NCI-H1436 treated with DMSO at 0.1 percent for 48 hours (cell line): ENCODE measurements around the gene USP12.
A peak's percentile ranks its signal among the peaks of the same experiment; 100 is the strongest.

Experiments used
- DNase-seq: peaks from one replicate; lab custom pipeline; 2025; lab: John Stamatoyannopoulos, UW

Gene USP12

DNA sequence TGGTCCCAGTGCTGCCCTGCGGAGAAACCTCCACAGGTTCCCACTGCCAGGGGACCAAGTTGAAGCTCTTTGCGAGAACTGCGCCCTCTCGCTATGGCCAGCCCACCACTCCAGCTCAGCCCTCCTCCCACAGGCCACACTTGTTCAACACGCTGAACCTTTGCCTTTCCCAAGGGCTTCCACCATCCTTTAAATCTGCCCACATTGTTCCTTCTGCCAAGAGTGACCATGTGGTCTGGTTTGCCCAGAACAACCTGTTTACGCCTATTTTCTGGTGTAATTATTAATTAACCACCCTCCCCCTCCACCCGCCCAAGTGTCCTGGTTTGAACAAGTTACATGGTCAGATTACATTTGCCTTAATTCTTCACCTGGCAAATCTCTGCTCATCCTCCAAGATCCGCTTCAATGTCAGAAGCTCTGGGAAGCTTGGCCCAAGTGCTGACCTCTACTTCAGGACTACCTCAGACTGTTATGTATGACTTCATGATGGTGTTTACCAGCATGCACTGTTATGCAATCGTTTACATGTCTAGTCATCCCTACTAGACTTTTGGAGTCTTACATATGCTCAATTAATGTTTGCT lies 12.0 kb upstream of the USP12 start:
- DNase-seq, result no peak

DNA sequence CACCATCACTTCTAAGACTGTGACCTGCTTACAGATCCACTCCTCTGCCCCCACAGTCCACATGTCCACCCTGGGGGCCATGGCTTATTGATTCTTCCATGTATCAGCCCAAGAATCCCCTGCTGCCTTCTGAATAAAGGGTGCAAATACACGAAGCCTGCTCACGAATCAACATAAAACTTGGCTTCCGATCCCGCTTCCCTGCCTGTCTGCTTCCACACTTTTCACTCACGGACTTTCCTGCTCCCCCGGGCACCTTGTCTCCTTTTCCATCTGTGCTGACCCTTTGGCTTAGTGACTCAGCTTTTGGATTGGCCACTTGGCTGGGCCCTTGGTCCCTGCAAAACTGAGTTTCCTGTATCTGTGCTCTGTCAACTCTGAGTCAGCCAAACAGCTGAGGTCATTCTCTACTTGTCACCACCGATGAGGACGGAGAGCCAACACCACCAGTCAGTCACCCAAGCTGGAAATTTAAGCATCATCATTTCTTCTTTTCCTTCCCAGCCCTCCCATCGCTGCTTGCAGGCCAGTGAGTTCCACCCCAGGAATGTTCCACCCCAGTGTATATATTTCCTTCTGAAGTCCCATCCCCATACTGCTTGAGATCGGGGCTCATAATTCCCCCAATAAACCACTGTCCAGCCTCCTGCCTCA lies 11.4 kb upstream of the USP12 start:
- no peak for DNase-seq

DNA sequence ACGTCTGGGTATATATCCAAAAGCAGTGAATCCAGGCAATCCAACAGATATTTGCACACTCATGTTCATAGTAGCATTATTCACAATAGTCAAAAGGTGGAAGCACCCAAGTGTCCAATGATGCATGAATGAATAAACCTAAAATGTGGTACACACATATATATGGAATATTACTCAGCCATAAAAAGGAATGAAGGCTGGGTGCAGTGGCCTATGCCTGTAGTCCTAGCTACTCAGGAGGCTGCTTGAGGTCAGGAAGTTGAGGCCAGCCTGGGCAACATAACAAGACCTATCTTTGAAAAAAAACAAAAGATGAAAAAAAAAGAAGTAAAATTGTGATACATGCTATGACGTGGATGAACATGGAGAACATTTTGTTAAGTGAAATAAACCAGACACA lies 10.4 kb upstream of the USP12 start:
- no peak for DNase-seq

DNA sequence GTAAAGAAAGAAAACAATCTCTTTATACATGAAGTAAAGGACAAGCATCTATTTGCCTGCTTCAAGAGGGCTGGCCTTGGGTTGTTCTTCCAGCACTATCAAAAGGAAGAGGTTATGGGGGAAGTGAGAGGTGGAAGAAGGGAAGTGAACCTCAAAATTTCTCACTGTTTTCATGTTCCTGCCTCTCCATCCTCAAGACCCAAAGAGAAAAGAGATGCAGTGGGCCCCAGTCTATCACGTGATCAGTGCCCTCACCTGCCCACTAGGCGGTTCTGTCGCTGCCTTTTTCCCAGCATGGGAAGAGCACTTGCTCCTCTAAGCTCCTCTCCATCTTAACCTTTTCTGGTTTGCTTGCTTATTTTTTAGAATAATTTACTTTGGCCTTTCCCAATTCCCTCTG lies 6.2 kb upstream of the USP12 start:
- no peak for DNase-seq

DNA sequence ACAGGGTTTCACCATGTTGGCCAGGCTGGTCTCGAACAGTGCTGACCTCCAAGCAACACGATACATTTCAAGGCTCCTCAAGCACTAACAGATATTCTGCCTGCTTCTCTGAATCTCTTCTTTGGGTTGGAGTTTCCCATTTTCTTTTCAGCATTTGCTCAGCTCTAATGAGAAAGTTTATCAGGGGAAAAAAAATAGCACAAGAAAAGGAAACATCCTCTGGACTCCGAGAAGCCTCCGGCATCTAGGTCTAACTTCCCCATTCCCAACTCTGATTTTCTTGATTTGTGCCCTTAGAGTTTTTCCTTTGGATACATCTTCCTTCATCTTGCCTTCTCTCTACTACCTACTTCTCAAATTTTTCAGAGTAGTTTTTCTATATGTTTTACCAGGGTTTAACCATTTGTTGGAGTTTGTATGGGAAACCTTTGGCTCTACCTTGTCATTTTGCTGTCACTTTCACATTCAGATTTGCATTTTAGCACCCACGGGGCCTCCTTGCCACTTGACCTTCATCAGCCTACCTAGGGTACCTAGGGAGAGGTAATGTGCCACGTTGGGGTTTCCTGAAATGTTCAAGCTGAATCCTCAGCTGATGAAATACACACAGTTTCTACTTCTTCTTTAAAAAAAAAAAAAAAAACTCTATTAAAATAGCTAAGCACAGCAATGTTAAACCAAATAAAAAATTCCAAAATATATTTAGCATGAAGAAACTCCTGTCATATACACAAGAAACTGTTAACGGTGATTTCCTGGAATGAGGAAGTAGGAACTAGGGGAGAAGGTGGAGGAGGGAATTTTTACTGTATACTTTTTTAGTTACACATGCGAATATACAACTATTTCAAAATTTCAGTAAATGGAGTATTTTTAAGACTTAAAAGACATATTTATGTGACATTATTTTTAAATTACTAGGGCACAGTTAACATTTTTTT lies 5.1 kb upstream of the USP12 start:
- DNase-seq, result no peak

DNA sequence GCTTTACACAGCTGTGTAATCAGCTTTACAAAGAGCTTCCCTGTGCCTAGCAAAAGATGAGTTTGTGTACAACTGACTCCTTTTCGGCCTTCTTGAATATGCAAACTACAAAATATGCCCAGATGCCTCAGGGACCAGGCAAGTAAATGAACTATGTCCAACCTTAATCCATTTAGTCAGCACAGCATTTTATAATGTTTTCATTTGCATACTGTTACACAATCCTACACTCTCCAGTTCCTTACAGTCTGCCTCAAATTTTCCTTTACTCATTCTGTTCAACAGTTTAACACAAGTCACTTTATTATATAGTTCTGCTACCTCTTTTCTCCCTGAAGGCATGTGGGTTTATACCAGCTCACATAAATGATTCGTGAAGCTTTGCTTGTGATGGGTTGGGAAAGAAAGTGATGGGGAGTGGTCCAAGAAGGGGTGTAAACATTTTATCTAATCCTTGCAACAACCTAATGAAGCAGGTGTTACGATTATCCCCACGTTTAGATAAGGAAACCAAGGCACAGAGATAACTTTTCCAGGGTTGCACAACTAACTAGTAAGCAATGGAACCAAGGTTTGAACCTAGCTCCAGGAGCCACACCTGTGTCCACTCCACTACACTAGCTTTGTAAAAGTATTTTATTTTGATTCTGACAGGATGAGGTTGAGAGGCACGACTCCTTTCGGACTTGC lies 3.3 kb upstream of the USP12 start:
- DNase-seq, result no peak

DNA sequence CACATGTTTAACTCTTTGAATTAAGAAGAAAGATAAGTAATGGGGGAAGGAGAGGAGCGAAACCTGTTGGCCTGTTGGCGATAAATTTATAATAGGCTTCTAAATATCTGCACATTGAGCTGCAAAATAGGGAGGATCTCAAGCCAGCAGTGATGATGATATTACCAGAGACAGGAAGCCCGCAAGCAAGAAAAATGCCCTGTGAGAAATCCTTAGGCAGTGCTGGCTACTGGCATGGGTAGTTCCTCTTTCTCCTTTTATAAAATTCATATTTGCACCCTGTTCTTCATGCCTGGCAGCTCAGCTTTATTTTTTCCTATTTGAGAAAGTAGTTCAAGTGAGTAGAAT lies 858 bp upstream of the USP12 start:
- DNase-seq, result peak; percentile 0

DNA sequence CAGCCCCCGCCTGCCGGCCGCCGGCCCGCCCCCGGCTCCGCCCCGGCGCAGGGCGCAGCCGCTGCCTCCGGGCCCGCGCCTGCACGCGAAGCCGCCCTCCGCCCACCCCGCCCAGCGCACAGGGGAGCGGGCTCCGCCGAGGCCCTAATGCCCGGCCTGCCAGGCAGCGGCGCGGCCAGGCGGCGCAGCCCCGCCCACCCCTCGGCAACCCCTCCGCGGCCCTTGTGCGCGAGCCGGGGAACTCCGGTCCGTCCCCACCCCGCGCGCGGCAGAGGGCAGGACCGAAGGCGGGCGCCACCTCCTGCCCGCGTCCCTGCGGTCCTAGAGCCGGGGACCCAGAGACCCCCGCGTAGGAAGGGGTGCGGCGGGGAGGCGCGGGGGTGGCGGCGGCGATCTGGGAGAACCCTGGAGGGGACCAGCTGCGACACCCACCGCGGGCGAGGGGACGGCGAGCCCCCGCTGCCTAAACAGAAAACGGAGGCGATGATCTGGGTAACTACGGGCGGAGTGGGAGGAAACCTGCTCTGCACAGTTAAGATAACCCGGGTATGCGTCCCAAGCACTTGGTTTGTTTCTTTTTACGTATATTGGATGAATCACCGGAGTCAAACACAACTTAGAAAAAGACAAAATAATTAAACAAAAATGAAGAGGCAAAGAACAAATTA lies 350 bp upstream of the USP12 start:
- DNase-seq, result no peak

DNA sequence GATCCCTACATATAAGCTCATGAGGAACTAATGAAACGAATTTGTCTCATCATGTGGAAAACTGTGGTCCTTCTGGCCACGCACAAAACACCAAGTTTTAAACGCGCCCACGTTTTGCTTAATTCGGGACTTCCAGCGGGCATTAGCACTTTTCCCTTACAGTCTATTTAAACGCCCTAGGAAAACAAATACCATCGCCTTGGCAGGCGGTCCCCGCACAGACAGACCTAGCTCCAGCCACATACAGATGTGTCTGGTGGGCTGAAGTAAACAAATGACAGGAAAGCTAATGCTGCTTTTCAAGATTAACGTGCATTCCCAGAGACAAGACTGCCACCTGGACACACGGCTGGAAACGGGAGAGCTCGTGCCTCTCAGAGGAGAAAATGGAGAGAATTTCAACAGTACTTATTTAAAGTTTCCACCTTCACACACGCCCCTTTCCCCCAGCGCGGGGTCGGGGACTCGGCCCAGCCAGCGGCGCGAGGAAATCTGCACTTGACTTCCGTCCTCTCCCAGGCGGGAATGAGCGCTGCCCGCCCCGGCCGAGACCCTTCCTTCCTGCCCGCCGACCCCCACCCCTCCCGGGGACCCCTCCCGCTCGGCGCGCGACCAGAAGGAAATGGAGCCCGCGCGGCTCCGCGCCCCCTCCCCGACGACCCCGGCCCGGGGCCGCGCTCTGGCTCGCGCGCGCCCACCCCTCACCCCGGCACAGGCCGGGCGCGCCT lies 931 bp downstream of the USP12 start:
- DNase-seq, result no peak

DNA sequence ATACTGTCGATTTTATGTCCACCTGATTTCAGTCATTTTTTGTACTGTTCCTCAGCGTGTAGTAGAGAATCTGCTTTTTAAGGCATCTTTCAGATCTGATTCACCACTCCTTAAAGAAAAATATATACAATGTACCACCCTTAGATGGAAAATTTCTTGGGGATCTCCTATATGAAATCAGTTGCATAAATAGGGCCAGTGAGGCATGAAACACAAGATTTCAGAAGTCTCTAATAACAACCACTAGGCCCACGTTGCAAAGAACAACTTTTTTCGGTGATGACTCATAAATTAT lies 1.4 kb downstream of the USP12 start:
- no peak for DNase-seq

DNA sequence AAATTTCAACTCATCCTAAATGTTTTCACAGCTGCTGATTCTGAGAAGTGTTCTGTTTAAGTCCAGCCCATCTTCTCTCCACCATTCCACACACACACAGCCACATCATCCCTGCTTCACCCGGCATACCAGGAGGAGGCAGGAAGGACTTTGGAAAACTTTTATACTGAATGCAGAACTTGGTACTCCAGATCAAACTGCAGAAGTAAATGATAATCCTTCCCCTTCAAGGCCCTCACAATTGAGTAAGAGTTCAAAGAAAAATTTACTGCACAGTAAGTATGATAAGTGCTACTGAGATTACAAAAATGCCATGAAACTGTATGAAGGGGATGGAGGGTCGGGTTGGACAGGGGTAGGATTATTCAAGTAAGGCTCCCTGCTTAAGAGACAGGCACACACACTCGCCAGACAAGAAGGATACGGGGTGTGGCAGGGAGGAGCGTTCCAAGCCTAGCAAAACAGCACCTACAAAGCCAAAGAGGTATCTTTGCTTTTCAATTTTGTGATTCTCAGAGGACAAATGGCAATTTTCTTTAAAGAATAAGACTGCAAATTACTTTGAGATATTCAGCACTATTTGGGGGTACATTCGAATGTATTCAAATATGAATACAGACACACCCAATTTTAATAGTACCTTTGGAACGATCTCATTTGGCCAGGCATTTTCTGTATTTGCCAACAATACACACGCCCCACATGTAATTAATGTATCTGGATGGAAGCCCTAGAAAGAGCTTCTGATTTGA lies 2.5 kb downstream of the USP12 start:
- no peak for DNase-seq

DNA sequence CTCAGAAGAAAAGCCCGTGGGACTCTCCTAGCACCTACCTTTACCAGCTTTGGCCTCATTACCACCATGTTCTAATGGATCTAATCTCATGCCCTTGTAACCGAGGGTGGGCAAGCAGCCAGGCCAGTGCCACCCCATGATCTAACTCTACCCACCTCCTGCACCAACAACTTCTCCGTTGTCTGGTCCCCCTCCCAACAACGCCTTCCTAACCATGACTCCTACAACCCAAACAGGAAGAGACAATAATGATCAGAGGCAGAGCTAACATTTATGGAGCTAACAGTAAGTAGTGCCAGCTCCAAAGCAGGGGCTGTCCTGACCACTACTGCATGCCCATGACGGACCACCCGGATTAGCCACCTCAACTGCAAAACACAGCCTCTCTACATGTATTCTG lies 3.5 kb downstream of the USP12 start:
- no peak for DNase-seq

DNA sequence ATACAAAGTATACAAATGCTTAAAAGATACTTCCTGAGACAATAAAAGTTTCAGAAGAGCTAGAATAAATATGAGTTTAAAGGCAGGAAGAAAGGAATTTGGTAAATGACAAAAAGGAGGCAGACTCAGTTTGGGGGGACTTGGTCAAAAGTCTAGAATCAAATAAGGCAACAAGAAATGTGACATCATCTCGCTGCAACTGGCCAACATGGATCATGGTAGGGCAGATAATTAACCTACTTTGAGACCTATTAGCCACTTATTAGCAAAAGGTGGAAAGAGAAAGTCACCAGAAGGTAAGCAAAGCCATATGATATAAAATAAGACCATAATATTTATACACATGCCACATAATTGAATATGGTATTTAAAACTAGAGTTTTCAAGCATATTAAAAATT lies 5.3 kb downstream of the USP12 start:
- no peak for DNase-seq

DNA sequence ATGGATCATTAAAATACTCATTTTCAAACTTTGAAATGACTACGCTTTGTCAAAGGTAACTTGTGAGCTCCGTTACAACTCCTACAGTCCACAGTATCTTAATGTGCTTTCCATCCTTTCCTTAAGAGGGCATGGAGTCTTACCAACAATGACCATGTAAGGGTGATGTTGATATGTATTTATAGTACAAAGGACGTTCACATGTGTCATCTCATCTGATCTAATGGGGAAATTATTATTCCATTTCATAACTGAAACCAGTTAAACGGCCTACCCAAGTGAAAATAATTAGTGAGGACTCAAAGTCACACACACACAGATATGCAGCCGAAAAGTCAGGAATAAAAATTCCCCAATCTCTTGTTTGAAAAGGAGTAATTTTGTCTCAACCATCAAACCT lies 9.6 kb downstream of the USP12 start:
- no peak for DNase-seq

DNA sequence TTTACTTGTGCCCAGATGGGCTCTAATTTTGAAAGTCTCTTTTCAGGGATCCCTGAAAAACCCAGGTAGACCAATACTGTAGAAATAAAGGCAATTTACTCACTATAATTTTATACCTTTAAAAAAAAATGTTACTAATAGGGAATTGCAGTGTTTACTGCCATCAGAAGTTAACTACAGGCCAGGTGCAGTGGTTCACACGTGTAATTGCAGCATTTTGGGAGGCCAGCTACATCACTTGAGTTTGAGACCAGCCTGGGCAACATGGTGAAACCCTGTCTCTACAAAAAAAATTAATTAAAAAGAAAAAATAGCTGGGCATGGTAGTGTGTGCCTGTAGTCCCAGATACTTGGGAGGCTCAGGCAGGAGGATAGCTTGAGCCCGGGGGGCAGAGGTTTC lies 10.2 kb downstream of the USP12 start:
- DNase-seq, result no peak

DNA sequence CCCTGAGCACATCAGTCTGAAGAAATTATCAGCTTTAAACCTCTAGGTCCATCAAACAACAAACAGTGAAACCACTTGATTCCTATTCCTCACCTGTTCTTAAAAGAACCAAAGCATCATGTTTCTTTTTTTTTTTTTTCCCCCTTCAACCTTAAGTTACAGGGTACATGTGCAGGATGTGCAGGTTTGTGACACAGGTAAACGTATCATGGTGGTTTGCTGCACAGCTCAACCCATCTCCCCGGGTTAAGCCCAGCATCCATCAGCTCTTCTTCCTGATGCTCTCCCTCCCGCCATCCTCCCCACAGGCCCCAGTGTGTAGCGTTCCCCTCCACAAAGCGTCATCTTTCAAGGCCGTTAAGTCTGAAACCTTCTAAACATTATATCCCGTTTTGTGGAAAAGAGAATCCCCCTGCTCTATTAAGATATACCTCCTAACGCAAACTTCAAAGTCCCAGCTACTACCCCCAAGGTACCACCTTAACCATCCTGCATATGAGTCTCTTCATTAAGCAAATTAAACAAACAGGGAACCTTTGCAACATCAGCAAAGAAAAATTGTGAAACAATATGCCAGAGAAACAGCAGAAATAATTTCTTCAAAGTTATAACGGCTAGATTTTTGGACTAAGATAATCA lies 10.8 kb downstream of the USP12 start:
- no peak for DNase-seq

DNA sequence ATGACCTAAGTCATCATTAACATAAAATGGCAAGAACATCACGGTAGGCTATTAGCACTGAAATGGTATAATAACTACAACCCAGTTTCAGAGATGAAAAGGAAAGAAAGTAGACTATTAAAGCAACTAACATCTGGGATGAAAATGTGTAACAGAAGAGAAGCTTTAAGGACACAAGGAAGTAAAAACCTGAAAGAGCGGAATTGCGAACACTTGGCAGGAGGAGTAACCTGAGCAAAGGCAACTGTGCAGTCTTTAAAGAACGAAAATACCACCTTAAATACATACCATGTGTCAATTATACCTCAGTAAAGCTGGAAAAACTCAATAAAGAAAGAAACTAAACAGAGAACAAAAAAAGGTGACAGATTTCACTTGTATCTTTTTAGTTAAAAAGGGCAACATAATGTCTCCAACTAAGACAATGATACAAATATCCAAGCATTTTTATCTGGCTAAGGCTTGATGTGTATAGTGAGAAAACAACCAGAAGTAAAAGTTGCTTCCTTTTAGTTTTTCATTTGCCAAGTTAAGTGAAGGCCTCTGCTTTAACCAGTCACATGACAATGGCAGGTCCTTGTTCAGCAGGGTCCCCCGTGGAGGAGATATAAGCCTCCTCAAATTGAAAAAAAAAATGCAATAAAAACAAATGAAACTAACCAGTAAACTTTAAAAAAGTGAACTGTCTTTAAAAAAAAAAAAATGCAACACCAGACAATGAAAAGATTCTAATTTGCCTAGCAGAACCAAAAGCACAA lies 11.6 kb downstream of the USP12 start:
- no peak for DNase-seq

DNA sequence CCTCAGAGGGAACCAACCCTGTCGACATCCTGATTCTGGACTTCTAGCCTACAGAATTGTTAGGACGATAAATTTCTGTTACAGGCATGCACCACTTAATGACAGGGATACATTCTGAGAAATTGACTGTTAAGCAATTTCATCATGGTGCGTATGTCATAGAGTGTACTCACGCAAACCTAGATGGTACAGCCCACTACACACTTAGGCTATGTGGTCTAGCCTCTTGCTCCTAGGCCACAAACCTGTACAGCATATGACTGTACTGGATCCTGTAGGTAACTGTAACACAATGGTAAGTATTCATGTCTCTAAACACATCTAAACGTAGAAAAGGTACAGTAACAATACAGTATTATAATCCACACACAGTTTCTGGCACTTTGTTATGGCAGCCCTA lies 13.3 kb downstream of the USP12 start:
- DNase-seq, result no peak

DNA sequence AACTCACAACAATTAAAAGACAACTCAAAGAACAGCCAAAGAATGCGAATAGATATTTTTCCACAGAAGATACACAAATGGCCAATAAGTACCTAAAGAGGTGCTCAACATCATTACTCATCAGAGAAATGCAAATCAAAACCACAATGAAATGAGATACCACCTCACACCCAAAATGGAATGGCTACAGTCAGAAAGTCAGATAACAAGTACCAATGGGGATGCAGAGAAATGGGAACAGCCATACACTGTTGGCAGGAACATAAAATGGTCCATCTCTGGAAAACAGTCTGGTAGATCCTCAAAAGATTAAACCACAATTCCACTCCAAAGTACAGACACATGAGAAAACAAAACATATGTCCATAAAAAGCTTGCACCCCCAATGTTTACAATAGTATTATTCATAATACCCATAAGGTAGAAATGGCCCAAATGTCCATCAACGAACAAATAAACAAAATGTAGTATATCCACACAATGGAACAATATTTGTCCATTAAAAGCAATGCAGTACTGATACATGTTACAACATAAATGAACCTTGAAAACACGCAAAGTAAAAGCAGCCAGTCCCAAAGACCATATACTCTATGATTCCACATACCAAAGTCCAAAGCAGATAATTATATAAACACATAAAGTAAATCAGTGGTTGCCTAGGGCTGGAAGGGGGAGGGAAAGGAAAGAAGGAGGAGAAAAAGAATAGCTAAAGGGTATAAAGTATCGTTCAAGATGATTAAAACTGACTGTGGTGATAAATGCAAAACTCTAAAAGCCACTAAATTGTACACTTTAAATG lies 19.6 kb downstream of the USP12 start:
- no peak for DNase-seq
